HG03520 (cell line): Measurements from ENCODE around the gene CBFB.
"Not testable (repeated sequence)": the region's sequence is repeated elsewhere in the genome, so short reads cannot be mapped to it uniquely, and the experiment has no call there.

ENCODE experiments used
- ATAC-seq: cut with Tn5 transposase; IDR thresholded peaks from one replicate; pipeline ENCODE4 v1.9.1; 2021; ENCODE audit warnings: mild to moderate bottlenecking, moderate library complexity; ENCODE audit not compliant: unreplicated experiment

The CBFB gene

DNA sequence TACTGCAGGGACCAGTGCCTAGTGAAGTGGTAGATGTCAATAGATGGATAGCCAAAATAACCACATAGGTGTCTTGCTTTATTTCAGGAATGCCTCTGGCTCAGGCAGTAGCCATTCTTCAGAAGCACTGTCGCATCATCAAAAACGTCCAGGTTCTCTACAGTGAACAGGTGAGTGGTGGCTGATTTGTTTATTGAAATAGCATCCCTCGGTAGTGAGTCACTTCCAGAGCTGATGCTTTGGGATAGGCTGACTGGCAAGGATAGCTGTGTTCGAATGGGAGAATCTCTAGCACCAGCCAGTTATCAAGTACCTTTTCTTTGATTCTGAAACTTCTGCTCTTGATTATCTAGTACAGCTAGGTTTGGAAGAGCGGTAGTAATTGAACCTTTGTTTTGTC is 91.1 kb downstream of the CBFB start:
- ATAC-seq = no peak

DNA sequence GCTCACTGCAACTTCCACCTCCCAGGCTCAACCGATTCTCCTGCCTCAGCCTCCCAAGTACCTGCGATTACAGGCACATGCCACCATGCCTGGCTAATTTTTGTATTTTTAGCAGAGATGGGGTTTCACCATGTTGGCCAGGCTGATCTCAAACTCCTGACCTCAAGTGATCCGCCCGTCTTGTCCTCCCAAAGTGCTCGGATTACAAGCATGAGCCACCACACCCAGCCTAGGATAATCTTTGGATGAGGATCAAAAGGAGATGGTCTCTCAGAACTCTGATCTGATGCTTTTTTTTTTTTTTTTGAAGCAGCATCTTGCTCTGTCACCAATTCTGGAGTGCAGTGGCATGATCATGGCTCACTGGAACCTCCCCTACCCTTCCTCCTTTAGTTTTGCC is 93.8 kb downstream of the CBFB start:
- ATAC-seq = not testable (repeated sequence)

DNA sequence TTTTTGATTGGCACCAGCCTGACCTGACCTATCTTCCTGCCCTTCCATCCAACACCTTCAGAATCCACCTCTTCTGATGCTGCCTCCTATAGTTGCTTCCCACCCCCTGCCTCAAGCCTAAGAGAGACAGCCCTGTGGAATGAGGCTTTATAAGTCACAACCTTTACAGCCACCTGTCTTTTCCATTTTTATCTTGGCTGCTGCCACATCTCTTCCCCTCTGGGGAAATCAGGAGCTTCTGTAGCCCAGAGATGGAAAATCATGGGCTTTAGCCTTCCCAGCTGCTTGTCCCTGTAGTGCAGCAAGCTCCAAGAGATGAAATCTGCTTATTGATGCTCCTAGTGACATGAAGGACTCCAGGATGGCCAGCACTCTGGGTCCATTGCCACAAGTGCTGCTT is 99.5 kb downstream of the CBFB start:
- ATAC-seq = no peak

DNA sequence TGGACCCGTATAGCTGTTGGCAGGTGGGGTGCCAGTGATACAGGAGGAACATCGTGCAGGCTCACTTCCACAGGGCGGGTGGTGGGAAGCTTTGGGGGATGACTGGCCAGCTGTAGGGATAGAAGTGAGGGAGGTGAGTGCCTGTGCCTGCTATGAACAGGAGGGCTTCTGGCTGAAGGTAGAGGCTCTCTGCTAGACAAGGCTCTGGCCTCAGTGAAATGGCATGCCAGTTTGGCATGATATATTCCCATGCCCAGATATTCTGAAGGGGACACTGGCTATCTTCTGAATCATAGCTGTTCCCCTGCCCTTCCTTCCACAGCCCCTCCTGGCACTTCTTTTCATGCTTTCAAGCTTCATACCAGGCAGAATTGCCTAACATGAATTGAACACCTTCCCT is 99.9 kb downstream of the CBFB start:
- ATAC-seq = no peak

DNA sequence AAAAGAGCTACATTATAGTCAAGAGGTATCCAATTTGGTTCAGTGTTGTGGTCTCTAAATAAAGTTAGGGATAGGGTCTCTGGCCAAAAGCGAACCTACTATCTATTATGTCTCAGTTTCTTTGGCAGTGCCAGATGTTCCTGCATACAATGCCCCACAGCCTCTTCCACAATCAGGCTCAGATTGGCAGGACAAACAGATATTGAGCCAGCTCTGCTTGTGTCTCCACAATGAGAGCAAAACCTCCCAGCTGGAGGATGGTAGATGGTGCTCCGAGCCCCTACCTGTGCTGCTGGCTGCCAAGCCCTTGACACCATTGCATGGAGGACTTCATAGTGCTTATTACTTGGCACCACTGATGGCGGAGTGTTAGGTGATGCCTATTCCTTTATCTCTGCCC is 100.5 kb downstream of the CBFB start:
- ATAC-seq = no peak

DNA sequence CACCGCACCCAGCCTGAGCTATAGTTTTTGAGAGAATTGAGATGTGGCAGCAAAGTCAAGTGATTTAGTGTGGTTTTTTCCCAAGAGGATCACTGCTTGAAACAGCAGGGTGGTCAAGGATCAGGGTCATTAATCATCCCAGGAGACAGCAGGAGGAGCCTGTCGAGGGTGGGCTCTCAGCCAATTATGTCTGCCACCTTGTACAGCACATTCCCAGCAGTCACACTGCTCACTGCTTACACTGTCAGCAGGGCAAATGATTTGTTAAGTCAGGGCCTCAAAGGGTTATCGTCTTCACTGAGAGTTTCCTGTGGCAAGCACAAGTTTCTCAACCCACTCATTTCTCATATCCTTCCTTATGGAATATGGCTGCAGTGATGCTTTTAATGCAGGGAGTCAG is 108.7 kb downstream of the CBFB start:
- no peak for ATAC-seq

DNA sequence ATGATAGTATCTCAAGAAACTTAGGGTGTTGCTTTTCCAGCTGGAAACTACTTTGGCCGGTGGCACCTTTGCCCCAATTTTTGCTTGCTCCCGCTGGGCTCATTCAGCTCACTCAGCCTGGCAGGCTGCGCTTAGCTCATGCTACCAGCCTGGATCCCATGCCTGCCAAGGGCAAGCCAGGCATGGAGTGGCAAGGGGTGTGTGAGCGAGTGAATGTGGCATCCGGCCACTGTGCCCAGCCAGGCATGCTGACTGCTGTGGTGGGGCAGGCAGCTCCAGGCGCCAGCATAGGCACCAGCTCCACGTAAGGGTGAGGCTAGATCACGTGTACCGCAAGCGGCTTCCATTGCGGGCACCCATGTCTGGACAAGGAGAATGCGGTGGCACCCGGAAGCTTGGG is 112.4 kb downstream of the CBFB start:
- no peak for ATAC-seq

DNA sequence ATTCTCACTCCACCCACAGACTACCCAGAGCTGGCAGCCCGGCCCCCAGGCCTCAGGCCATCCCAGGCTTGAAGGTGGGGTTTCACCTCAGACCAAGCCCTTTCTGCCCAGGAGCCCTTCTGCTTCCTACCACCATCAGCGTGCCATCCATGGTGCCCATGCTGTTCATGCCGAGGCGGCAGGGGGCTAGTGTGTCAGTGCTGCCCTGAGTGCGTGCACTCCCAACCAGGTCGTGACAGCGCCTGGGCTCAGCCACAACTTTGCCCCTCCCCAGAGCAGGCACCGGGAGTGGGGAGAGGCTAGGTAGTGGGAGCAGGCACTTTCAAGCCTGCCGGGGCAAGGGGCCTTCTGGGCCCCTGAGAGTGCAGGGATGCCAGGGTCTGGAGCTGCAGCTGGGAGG is 113.4 kb downstream of the CBFB start:
- no peak for ATAC-seq

DNA sequence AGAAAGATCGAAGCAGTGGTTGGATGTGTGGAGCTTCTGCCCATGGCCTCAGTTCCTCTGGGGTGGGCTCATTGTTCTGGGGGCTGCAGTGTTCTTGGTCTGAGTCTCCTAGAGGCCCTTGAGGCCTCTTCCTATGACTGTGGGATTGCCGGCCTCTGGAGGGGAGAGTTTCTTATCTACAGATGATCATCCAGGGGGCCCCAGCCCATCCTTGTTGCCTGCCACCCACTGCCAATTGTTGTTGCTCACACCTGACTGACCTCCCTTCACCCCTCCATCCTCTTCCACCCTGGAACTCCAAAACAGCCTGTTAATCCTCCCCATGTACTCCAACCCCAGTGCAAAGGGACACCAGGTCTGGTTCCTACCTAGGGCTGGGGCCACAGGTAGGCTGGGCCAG is 116.0 kb downstream of the CBFB start:
- no peak for ATAC-seq

DNA sequence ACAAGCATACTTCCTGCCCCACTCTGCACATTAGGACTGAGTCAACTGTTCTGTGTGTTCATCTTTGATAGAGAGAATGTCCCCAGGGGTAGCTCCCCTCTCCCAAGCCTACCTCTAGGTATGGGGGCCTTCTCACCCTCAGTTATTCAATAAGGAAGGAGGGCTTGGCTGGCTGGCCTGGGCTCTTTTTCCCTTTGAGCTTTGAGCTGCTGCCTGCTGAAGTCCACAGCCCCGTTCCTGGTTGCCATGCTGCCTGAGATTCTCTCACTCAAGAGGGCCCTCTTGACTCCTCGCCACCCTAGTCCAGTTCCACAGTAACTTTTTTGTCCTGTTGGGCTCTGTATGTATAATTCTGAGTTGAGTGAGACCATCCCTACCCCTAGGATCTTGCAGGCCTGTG is 116.8 kb downstream of the CBFB start:
- ATAC-seq = no peak

DNA sequence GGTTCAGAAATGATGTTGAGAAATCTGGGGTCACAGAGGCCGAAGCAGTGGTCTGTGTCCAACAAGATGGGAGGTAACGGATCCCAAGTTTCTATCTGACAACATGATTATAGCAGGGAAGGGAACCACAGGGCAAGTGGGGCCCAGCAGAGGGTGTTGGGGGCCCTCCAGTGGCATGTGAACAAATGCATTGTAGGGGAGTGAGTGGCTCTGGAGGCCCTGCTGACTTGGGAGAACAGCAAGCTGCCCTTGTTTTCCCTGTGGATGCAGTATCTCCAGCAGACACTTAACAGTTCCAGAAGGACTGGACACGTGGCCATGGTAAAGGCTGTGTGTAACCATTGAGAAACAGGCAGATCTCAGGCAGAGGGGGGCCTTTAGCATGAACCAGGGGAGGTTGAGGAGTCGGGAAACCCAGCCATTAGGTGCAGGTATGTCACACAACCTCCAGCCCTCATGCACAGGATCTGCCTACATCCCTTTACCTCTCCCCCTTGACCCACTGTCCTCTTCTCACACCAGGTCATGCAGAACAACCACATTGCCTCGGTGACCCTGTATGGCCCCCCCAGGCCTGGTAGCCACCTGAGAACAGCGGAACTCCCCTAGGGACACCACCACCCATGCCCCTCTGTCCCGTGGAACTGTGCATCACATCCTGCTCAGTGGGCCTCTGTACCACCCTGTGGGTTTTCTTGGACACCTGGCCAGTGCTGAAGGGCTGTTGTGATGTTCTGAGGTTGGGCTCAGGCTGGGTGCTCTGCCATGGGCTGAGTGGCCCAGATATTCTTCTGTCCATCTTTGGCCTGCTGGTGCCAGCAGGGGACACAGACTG is 117.8 kb downstream of the CBFB start:
- no peak for ATAC-seq

DNA sequence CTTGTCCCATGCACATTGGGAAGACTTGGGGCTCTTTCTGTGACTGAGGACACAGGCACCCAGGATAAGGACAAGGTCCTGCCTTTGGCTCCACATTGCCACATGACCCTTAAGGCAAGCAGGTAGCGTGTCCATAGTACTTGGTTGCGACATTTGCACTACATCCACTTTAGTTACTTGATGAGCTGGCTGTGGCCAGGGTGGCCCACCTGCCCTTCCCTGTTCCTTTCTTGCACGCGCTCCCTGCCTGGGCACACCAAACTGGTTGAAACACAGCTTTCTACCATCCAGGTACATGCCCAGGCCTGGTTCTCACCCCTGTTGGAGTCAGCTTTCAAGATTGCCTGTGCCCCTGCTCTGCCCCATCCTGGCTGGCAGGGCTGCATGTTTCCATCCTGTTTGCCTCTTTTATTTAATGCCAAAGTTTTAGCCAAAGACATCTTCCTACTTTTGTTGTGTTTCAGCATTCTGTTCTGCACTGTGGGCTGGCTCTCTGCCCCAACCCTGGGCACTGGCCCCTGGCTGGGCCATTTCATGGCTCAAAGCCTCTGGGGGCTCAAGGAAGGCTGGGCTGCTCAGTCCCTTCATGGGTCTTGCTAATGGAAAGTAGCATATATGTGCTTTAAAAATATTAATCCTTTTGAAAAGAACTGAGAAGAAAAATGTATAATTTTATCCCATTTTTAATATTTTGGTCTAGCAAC is 118.6 kb downstream of the CBFB start:
- no peak for ATAC-seq

DNA sequence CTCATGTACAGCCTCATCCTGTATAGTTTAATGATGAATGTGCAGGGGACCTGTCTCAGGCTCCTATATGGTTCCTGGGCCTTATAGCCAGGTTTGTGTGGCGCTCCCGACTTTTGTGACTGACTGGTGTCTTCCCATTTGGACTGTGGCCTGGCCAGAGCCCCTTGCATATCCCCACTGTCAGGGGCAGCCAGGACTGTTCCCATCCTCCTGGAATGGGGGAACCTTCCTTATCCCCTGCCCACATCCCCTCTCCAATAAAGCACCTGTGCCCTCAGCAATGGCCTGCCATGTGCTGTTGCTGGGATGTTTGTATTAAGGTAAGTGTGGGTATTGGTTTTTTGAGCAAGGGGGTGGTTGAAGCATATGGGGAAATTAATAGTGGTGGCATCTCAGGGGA is 119.3 kb downstream of the CBFB start:
- ATAC-seq = no peak

DNA sequence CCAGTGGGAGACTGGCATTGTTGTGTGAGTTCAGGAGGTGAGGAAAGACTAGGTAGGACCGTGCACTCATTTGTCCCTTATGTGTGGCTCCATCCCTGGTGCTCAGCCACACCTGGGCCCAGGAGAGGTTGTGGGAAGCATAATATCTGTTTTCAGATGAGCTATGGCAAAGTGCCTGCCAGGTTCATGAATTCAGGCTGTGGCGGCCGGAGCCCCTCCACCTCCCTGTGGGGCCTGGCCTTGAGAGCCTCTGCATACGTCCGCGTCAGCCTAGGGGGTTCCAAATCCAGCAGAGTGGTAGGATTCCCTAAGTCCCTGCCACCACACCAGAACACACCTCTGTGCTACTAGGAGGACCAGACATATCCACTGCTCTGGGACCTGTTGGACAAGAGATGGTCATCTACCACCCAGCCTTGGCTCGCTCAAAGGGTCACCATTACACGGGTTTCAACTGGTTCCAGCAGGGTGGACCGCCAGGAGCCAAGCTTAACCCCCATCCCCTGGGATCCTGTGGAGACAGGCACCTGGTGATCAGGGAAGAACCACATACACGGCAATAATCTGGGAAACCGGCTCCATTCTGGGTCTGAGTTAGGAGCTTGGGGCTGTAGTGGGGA is 119.8 kb downstream of the CBFB start:
- ATAC-seq = no peak

DNA sequence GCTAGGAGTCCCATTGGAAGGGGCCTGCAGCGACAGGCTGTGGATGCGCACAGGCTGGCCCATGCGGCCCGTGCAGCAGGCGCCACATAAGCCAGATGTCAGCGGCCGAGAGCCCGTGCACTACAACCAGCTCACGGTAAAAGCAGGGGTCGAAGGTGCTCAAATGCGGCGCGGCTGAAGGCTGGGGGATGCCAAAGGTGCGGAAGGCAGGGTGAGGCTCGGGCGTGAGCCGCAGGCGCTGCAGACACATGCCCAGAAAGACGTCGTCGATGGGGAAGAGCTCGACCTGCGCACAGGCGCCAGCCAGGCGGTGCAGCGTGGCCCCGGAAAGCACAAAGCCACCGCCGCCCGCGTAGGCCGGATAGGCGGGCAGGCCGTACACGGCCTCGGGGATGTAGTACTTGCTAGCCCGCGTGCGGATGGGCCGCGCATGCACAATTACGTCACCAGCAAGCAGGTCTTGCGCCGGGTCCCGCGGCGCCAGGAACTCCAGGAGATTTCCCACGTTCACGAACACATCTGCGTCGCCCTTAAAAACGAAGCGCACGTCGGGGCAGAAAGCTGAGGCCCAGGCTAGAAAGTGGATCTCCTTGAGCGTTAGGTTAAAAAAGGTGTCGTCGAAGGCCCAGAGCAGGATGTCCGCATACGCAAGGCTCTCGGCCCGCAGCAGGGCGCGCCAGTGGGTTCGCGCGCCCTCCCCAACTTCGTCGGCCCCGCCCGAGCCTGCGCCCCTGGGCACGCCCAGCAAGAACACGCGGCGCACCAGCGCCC is 120.5 kb downstream of the CBFB start:
- ATAC-seq = no peak

DNA sequence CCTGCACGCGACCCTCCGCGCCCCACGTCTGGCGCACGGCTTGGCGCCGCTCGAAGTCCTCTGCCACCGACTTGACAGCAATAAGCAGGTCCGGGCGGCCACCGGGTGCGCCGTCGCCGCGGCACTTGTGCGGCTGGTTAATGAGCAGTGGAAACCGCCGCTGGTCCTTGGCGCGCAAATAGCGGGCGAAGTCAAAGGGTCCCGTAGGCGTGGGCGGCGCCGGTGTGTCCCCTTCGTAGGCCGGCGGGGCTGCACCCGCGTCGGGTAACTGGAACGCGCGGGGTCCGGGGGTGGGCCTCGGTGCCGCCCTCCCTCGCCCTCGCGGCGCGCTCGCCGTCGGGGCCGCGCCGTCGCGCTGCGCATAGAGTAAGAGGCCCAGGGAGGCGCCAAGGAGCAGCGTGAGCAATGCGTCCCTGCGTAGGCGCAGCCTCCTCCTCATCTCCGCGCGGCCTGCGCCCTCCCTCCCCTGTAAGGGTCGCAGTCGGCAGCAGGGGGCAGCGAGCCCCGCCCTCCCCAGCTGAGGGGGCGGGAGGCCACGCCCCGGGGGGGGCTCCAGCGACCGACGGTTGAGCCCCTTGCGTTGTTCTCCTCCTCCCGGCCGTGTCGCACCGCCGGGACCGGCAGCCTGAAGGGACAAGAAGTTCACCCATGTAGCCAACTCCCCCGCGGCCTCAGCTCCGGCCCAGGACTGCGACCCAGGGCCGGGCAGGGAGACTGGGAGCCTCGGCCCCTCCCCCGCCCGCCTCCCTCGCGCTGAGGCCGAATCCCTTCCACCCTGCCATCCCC is 121.3 kb downstream of the CBFB start:
- no peak for ATAC-seq
